ENCODE measurements around the gene TMEM134.

GRCh38 chr11:67484847-67485311 lies 15.8 kb upstream of the TMEM134 start:
- TF ChIP-seq CTCF (IDR thresholded peaks at IDR 0.05): no peak
- no peak for TF ChIP-seq ZFX (IDR thresholded peaks at IDR 0.05; ENCODE audit: borderline replicate concordance)

Measured in 22Rv1 (cell line).